ENCODE data around the gene AFG1L. TPM values are rescaled to one million over a fixed set of nuclear protein-coding genes. Genes with fewer than 3 reads are reported as not detected.

AFG1L gene
- total and polyA plus RNA-seq, 2 experiments from 2014 or later: 1.2 to 3.5 TPM

- H3K9me3 ChIP-seq (ENCODE audit: low read depth): no peaks in the 10 kb centered on the region
- no peaks in the 10 kb centered on the region for H3K9me2 ChIP-seq (ENCODE audit: insufficient read depth)
- no peaks in the 10 kb centered on the region for H3K36me3 ChIP-seq (ENCODE audit: low read depth)
- no peak overlapping the region for H3K4me3 ChIP-seq
- DNase-seq: peak; percentile 42
- no peak overlapping the region for H3K9ac ChIP-seq
- H2AFZ ChIP-seq: peak overlapping the region; percentile 38
- in situ Hi-C loops (cut with MboI): no loop called here
- no peaks in the 10 kb centered on the region for H3K79me2 ChIP-seq (ENCODE audit: insufficient read depth)
- H4K20me1 ChIP-seq (ENCODE audit: insufficient read depth): no peaks in the 10 kb centered on the region
- peaks cover 16% of the 10 kb centered on the region; the same call in 1 of the 2 replicates for H3K4me1 ChIP-seq (ENCODE audit: insufficient read depth)
- H3K4me2 ChIP-seq (ENCODE audit: unreplicated experiment): peak overlapping the region; percentile 3
- no peak for TF ChIP-seq EZH2phosphoT487 (IDR thresholded peaks at IDR 0.05; ENCODE audit: insufficient read depth, low read depth)
- no peak for TF ChIP-seq EZH2 (IDR thresholded peaks at IDR 0.05; ENCODE audit: insufficient read depth, poor library complexity, severe bottlenecking)
- 0 out of 2 replicates have a peak overlapping the region, but pooled peaks have one; percentile 2 for H3K27ac ChIP-seq
- no peaks in the 10 kb centered on the region for H3K27me3 ChIP-seq (replicated peaks; ENCODE audit: insufficient read depth)
- no peaks in the 10 kb centered on the region for H3F3A ChIP-seq (ENCODE audit: insufficient read depth)
- WGBS, 2 experiments (ENCODE audit: low coverage in 1 of 2, low lambda C conversion rate in 2 of 2, missing lambda C conversion rate in 2 of 2): 96 to 98% methylated on average over 3 of the region's 3 CpGs
Measured at GRCh38 chr6:108453601-108454185, 158.8 kb downstream of the AFG1L start.

DNA sequence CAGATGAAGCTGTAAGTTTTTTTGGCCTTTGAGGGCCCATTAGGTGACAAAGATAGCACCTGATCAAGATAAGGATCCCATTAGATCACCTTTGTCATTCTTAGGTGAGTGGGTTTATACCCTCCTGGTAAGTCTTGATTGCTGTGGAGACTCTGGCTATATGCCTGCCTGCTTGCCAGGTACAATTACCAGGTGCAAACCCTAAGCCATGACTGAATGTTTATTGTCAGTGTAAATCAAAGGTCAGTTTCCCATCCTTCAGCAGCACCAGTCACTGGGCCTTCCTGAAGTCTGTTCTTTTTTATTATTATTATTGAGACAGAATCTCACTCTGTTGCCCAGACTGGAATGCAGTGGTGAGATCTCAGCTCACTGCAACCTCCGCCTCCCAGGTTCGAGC lies 159.5 kb downstream of the AFG1L start:
- Histone ChIP-seq H2AFZ (no peak overlapping the region), H3K36me3 (ENCODE audit: low read depth) (no peaks in the 10 kb centered on the region), H3K4me1 (ENCODE audit: insufficient read depth) (peaks cover 16% of the 10 kb centered on the region; the same call in 1 of the 2 replicates), H3F3A (ENCODE audit: insufficient read depth) (no peaks in the 10 kb centered on the region), H3K9me3 (ENCODE audit: low read depth) (no peaks in the 10 kb centered on the region), H3K4me2 (ENCODE audit: unreplicated experiment) (no peak overlapping the region), H3K79me2 (ENCODE audit: insufficient read depth) (no peaks in the 10 kb centered on the region), H3K27ac (no peak overlapping the region), H3K9me2 (ENCODE audit: insufficient read depth) (no peaks in the 10 kb centered on the region), H3K9ac (no peak overlapping the region), H3K27me3 (replicated peaks; ENCODE audit: insufficient read depth) (no peaks in the 10 kb centered on the region), H4K20me1 (ENCODE audit: insufficient read depth) (no peaks in the 10 kb centered on the region), H3K4me3 (no peak overlapping the region)
- 89 to 95% methylated on average over 2 of the region's 2 CpGs for WGBS, 2 experiments (ENCODE audit: low coverage in 1 of 2, low lambda C conversion rate in 2 of 2, missing lambda C conversion rate in 2 of 2)
- no peak for DNase-seq
- TF ChIP-seq EZH2 (IDR thresholded peaks at IDR 0.05; ENCODE audit: insufficient read depth, poor library complexity, severe bottlenecking) (no peak), EZH2phosphoT487 (IDR thresholded peaks at IDR 0.05; ENCODE audit: insufficient read depth, low read depth) (no peak)
- in situ Hi-C loops (cut with MboI): no loop called here

GRCh38 chr6:108455688-108456087 lies 160.8 kb downstream of the AFG1L start:
- no peaks in the 10 kb centered on the region for H3F3A ChIP-seq (ENCODE audit: insufficient read depth)
- no peaks in the 10 kb centered on the region for H3K9me2 ChIP-seq (ENCODE audit: insufficient read depth)
- in situ Hi-C loops (cut with MboI): no loop called here
- peaks cover 16% of the 10 kb centered on the region; the same call in 1 of the 2 replicates for H3K4me1 ChIP-seq (ENCODE audit: insufficient read depth)
- H3K79me2 ChIP-seq (ENCODE audit: insufficient read depth): no peaks in the 10 kb centered on the region
- no peak overlapping the region for H3K4me3 ChIP-seq
- H3K27me3 ChIP-seq (replicated peaks; ENCODE audit: insufficient read depth): no peaks in the 10 kb centered on the region
- no peak overlapping the region for H3K27ac ChIP-seq
- H3K9me3 ChIP-seq (ENCODE audit: low read depth): no peaks in the 10 kb centered on the region
- 0 to 6% methylated on average over 1 of the region's 1 CpG for WGBS, 2 experiments (ENCODE audit: low coverage in 1 of 2, low lambda C conversion rate in 2 of 2, missing lambda C conversion rate in 2 of 2)
- no peak overlapping the region for H3K9ac ChIP-seq
- TF ChIP-seq EZH2 (IDR thresholded peaks at IDR 0.05; ENCODE audit: insufficient read depth, poor library complexity, severe bottlenecking) (no peak), EZH2phosphoT487 (IDR thresholded peaks at IDR 0.05; ENCODE audit: insufficient read depth, low read depth) (no peak)
- H3K4me2 ChIP-seq (ENCODE audit: unreplicated experiment): no peak overlapping the region
- DNase-seq: no peak
- H3K36me3 ChIP-seq (ENCODE audit: low read depth): no peaks in the 10 kb centered on the region
- H2AFZ ChIP-seq: no peak overlapping the region
- H4K20me1 ChIP-seq (ENCODE audit: insufficient read depth): no peaks in the 10 kb centered on the region

GRCh38 chr6:108463784-108464183 lies 168.9 kb downstream of the AFG1L start:
- H3F3A ChIP-seq (ENCODE audit: insufficient read depth): peaks cover 8% of the 10 kb centered on the region
- no peak overlapping the region for H3K9ac ChIP-seq
- H3K4me3 ChIP-seq: no peak overlapping the region
- no peak overlapping the region for H2AFZ ChIP-seq
- H3K27ac ChIP-seq: no peak overlapping the region
- no peak for TF ChIP-seq EZH2 (IDR thresholded peaks at IDR 0.05; ENCODE audit: insufficient read depth, poor library complexity, severe bottlenecking)
- TF ChIP-seq EZH2phosphoT487 (IDR thresholded peaks at IDR 0.05; ENCODE audit: insufficient read depth, low read depth): no peak
- WGBS, 2 experiments (ENCODE audit: low coverage in 1 of 2, low lambda C conversion rate in 2 of 2, missing lambda C conversion rate in 2 of 2): 46 to 52% methylated on average over 4 of the region's 4 CpGs
- H3K9me3 ChIP-seq (ENCODE audit: low read depth): no peaks in the 10 kb centered on the region
- H3K4me2 ChIP-seq (ENCODE audit: unreplicated experiment): no peak overlapping the region
- no peaks in the 10 kb centered on the region for H3K27me3 ChIP-seq (replicated peaks; ENCODE audit: insufficient read depth)
- in situ Hi-C loops (cut with MboI): no loop called here
- peaks cover 25% of the 10 kb centered on the region for H3K4me1 ChIP-seq (ENCODE audit: insufficient read depth)
- DNase-seq: no peak
- no peaks in the 10 kb centered on the region for H3K9me2 ChIP-seq (ENCODE audit: insufficient read depth)
- no peaks in the 10 kb centered on the region for H3K79me2 ChIP-seq (ENCODE audit: insufficient read depth)
- H4K20me1 ChIP-seq (ENCODE audit: insufficient read depth): no peaks in the 10 kb centered on the region
- H3K36me3 ChIP-seq (ENCODE audit: low read depth): no peaks in the 10 kb centered on the region
